CD14-positive monocyte (primary cell): Measurements from ENCODE around the gene LIF. TPM values are rescaled to one million over a fixed set of nuclear protein-coding genes. Genes with fewer than 3 reads are reported as not detected.

Source experiments
- DNase-seq, 3 donors: peaks; one replicate each; pipeline ENCODE4 v3.0.0-alpha.2; 2011 to 2022
- H2AFZ ChIP-seq: 2 replicates; pipeline ENCODE4 v1.6.0; 2012; ENCODE audit warnings: mild to moderate bottlenecking, low read depth, low read length, inconsistent platforms; ENCODE audit not compliant: insufficient read depth, poor library complexity, severe bottlenecking
- H3K27ac ChIP-seq, 2 donors: 1 replicate in 1 of 2; 2 replicates in 1 of 2; pipeline ENCODE4 v1.5.1; 2012 to 2013; ENCODE audit warnings: low read length in 2 of 2, control low read depth in 1 of 2, inconsistent platforms in 1 of 2, low read depth in 1 of 2, mild to moderate bottlenecking in 1 of 2
- H3K27me3 ChIP-seq, 2 donors: one replicate each; pipeline versions ENCODE4 v1.6.0 to v1.6.1; 2011 to 2013; ENCODE audit warnings: low read length in 2 of 2; ENCODE audit not compliant: control insufficient read depth in 2 of 2, insufficient read depth in 2 of 2
- H3K36me3 ChIP-seq, 2 donors: replicated peaks in 1 of 2; 1 replicate in 1 of 2; 2 replicates in 1 of 2; pipeline versions ENCODE4 v1.5.1 to v1.6.1; 2012 to 2013; ENCODE audit warnings: low read length in 2 of 2, control low read depth in 1 of 2, inconsistent platforms in 1 of 2, mild to moderate bottlenecking in 1 of 2; ENCODE audit not compliant: insufficient read depth in 2 of 2, control insufficient read depth in 1 of 2
- H3K4me1 ChIP-seq, 2 donors: 1 replicate in 1 of 2; 2 replicates in 1 of 2; pipeline versions ENCODE4 v1.5.1 to v1.6.1; 2012 to 2013; ENCODE audit warnings: low read length in 2 of 2, control low read depth in 1 of 2, inconsistent platforms in 1 of 2, mild to moderate bottlenecking in 1 of 2, moderate library complexity in 1 of 2; ENCODE audit not compliant: insufficient read depth in 2 of 2, control insufficient read depth in 1 of 2
- H3K4me2 ChIP-seq: replicated peaks from 2 replicates; pipeline ENCODE3; 2012; ENCODE audit warnings: low read length, moderate library complexity, mild to moderate bottlenecking; ENCODE audit not compliant: poor library complexity, severe bottlenecking; ENCODE audit errors: extremely low read depth
- H3K4me3 ChIP-seq, 3 experiments: fragments of 200-600 bp in 1 of 3; sonication (generic) in 1 of 3; replicated peaks in 1 of 3; 1 replicate in 2 of 3; 2 replicates in 1 of 3; pipeline ENCODE4 v1.5.1; 2011 to 2013; ENCODE audit warnings: low read length in 3 of 3, mild to moderate bottlenecking in 3 of 3, control low read depth in 2 of 3, low read depth in 2 of 3, inconsistent platforms in 1 of 3, moderate library complexity in 1 of 3
- H3K79me2 ChIP-seq: 2 replicates; pipeline ENCODE4 v1.6.0; 2012; ENCODE audit warnings: mild to moderate bottlenecking, control low read depth, inconsistent platforms, low read length, moderate library complexity; ENCODE audit not compliant: insufficient read depth
- H3K9ac ChIP-seq: 2 replicates; pipeline ENCODE4 v1.6.0; 2017; ENCODE audit warnings: low read length, mild to moderate bottlenecking; ENCODE audit not compliant: insufficient read depth, poor library complexity, severe bottlenecking
- H3K9me3 ChIP-seq, 2 donors: replicated peaks in 1 of 2; 1 replicate in 1 of 2; 2 replicates in 1 of 2; pipeline versions ENCODE4 v1.5.1 to v1.6.1; 2012 to 2013; ENCODE audit warnings: low read length in 2 of 2, control low read depth in 1 of 2; ENCODE audit not compliant: control insufficient read depth in 1 of 2, insufficient read depth in 1 of 2
- H4K20me1 ChIP-seq: 2 replicates; pipeline ENCODE4 v1.6.0; 2012; ENCODE audit warnings: mild to moderate bottlenecking, low read length, control low read depth, moderate library complexity; ENCODE audit not compliant: insufficient read depth
- H3K27ac Mint-ChIP-seq, 7 donors: one replicate each; pipeline ENCODE4 v1.8.0; 2020; ENCODE audit warnings: mild to moderate bottlenecking in 7 of 7, mixed read lengths in 7 of 7, moderate library complexity in 6 of 7, inconsistent platforms in 2 of 7
- H3K27me3 Mint-ChIP-seq, 3 donors: one replicate each; pipeline ENCODE4 v1.8.0; 2021 to 2022; ENCODE audit warnings: low read depth in 3 of 3, mild to moderate bottlenecking in 3 of 3, mixed read lengths in 3 of 3, moderate library complexity in 3 of 3, inconsistent platforms in 1 of 3
- H3K36me3 Mint-ChIP-seq, 2 donors: one replicate each; pipeline ENCODE4 v1.8.0; 2020; ENCODE audit warnings: mixed read lengths in 2 of 2, inconsistent platforms in 1 of 2, mild to moderate bottlenecking in 1 of 2
- H3K4me1 Mint-ChIP-seq: one replicate; pipeline ENCODE4 v1.8.0; 2020; ENCODE audit warnings: mild to moderate bottlenecking, mixed read lengths
- H3K4me3 Mint-ChIP-seq, 2 donors: one replicate each; pipeline ENCODE4 v1.8.0; 2020; ENCODE audit warnings: mild to moderate bottlenecking in 2 of 2, mixed read lengths in 2 of 2, moderate library complexity in 1 of 2
- H3K9me3 Mint-ChIP-seq, 7 donors: one replicate each; pipeline ENCODE4 v1.8.0; 2020 to 2022; ENCODE audit warnings: mixed read lengths in 7 of 7, mild to moderate bottlenecking in 6 of 7, moderate library complexity in 6 of 7, inconsistent platforms in 2 of 7
- CTCF ChIP-seq: fragments of 200-600 bp; IDR thresholded peaks from one replicate; pipeline ENCODE4 v1.8.0; 2022; ENCODE audit warnings: antibody characterized with exemption, mild to moderate bottlenecking
- WGBS: methylation state at CpG from one replicate; pipeline ENCODE4 v1.1.5; 2013; ENCODE audit warnings: missing lambda C conversion rate; ENCODE audit not compliant: insufficient coverage; 5-methylcytosine and 5-hydroxymethylcytosine counted together
- intact Hi-C, 2 donors: fragments of 100-400 bp; cut with micrococcal nuclease; formaldehyde crosslinking; loops; one replicate each; pipeline versions ENCODE4 v1.15.0 to v1.15.1; 2023
- polyA plus RNA-seq, 3 donors: library from polyadenylated mRNA; depleted of rRNA in 1 of 3; unstranded in 2 of 3; stranded (reverse) in 1 of 3; fragments of 300-500 nt in 2 of 3; fragments of >200 nt in 1 of 3; fragmentation: Illumina TruSeq in 2 of 3; gene quantifications; 1 replicate in 2 of 3; 2 replicates in 1 of 3; pipeline ENCODE4 v1.2.3, GENCODE V29; 2012 to 2021

The LIF gene
- polyA plus RNA-seq, 3 donors, result 7.0 TPM; not detected in 2

- Mint-ChIP-seq H3K27me3 (peaks cover 22 to 33% (median 25%) of the 10 kb centered on the region in 3 donors), H3K4me3 (no peak overlapping the region), H3K36me3 (no peaks in the 10 kb centered on the region), H3K27ac (peak overlapping the region in 1 of 7 donors; percentile 9), H3K4me1 (peaks cover 4% of the 10 kb centered on the region), H3K9me3 (peaks cover 3 to 8% (median 5%) of the 10 kb centered on the region in 7 donors)
- H3K9ac ChIP-seq, result no peak overlapping the region
- peaks cover 2% of the 10 kb centered on the region in 2 donors for H3K4me1 ChIP-seq
- 85% methylated on average over 13 of the region's 24 CpGs for WGBS
- H3K36me3 ChIP-seq, result no peaks in the 10 kb centered on the region
- no peak overlapping the region for H2AFZ ChIP-seq
- H3K79me2 ChIP-seq, result no peaks in the 10 kb centered on the region
- no peaks in the 10 kb centered on the region for H4K20me1 ChIP-seq
- intact Hi-C loops, result loop anchor here in 1 of 2 donors (10.0 kb wide), 1 partner anchor 206 kb away; no protein-coding TSS in a partner anchor
- no peak for TF ChIP-seq CTCF
- no peak for DNase-seq
- no peak overlapping the region for H3K27ac ChIP-seq
- no peak overlapping the region for H3K4me3 ChIP-seq
- peaks cover 3 to 16% of the 10 kb centered on the region in 2 donors for H3K27me3 ChIP-seq
- H3K9me3 ChIP-seq, result peaks cover 0 to 6% of the 10 kb centered on the region in 2 donors
- H3K4me2 ChIP-seq, result no peak overlapping the region
These were observed 5.8 kb downstream of the LIF start for GRCh38 chr22:30240541-30241417.

- Histone ChIP-seq H3K9me3 (peaks cover 0 to 6% of the 10 kb centered on the region in 2 donors), H3K9ac (no peak overlapping the region), H3K36me3 (no peaks in the 10 kb centered on the region), H3K27me3 (peaks cover 0 to 5% of the 10 kb centered on the region in 2 donors), H3K4me1 (no peaks in the 10 kb centered on the region), H3K4me3 (no peak overlapping the region), H3K4me2 (no peak overlapping the region), H2AFZ (no peak overlapping the region), H3K27ac (no peak overlapping the region), H4K20me1 (no peaks in the 10 kb centered on the region), H3K79me2 (no peaks in the 10 kb centered on the region)
- Mint-ChIP-seq H3K4me1 (no peaks in the 10 kb centered on the region), H3K4me3 (no peak overlapping the region), H3K9me3 (peaks cover 3 to 8% (median 6%) of the 10 kb centered on the region in 7 donors), H3K36me3 (no peaks in the 10 kb centered on the region), H3K27ac (no peak overlapping the region), H3K27me3 (peaks cover 14 to 26% (median 16%) of the 10 kb centered on the region in 3 donors)
- TF ChIP-seq CTCF, result no peak
- intact Hi-C loops, result loop anchor here in 1 of 2 donors (10.0 kb wide), 1 partner anchor 205 kb away; no protein-coding TSS in a partner anchor
- WGBS, result 93% methylated on average over 3 of the region's 17 CpGs
- DNase-seq, result no peak
These were observed 6.8 kb downstream of the LIF start for GRCh38 chr22:30239488-30240405.
